ENCODE data around the gene SORBS1.
"Not testable (repeated sequence)": the region's sequence is repeated elsewhere in the genome, so short reads cannot be mapped to it uniquely, and the experiment has no call there.

The SORBS1 gene

GRCh38 chr10:95356190-95356955 lies 204.8 kb downstream of the SORBS1 start:
- in situ Hi-C loops (cut with MboI; ENCODE audit: low sequenced_read_pairs): no loop called here

DNA sequence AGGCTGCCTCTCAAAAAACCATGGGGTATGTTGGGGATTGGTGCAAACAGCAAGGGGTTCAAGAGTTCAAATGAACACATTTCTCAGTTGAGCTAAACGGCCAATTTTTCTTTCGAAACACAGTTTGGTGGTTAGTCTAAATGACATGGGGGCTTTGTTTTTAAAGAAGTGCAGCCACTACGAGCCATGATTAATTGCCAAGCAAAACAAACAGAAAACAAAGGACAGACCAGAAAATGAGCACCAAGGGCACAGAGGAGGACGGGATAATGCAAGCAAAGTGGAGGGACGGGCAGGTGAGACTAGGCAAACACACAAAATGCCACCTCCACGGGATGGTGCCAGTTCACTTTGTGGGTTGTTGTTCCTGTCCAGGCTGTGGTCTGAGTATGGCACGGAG lies 205.9 kb downstream of the SORBS1 start:
- in situ Hi-C loops (cut with MboI; ENCODE audit: low sequenced_read_pairs): no loop called here

- in situ Hi-C loops (cut with MboI; ENCODE audit: low sequenced_read_pairs): no loop called here
Measured at GRCh38 chr10:95354110-95354509, 207.1 kb downstream of the SORBS1 start.

- in situ Hi-C loops (cut with MboI; ENCODE audit: low sequenced_read_pairs): no loop called here
Measured at GRCh38 chr10:95353123-95353522, 208.0 kb downstream of the SORBS1 start.

GRCh38 chr10:95352684-95353083 lies 208.5 kb downstream of the SORBS1 start:
- in situ Hi-C loops (cut with MboI; ENCODE audit: low sequenced_read_pairs): no loop called here

- in situ Hi-C loops (cut with MboI; ENCODE audit: low sequenced_read_pairs): no loop called here
Measured at GRCh38 chr10:95350830-95351228, 210.3 kb downstream of the SORBS1 start.

GRCh38 chr10:95350219-95350829 lies 210.8 kb downstream of the SORBS1 start:
- in situ Hi-C loops (cut with MboI; ENCODE audit: low sequenced_read_pairs): no loop called here

DNA sequence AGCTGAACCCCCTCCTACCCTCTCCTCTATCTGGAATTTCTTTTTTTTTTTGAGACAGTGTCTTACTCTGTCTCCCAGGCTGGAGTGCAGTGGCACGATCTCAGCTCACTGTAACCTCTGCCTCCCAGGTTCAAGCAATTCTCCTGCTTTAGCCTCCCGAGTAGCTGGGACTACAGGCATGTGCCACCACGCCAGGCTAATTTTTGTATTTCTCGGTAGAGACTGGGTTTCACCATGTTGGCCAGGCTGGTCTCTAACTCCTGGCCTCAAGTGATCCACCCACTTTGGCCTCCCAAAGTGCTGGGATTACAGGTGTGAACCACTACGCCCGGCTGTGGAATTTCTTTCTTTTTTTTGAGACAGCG lies 213.8 kb downstream of the SORBS1 start:
- in situ Hi-C loops (cut with MboI; ENCODE audit: low sequenced_read_pairs): not testable (repeated sequence)

DNA sequence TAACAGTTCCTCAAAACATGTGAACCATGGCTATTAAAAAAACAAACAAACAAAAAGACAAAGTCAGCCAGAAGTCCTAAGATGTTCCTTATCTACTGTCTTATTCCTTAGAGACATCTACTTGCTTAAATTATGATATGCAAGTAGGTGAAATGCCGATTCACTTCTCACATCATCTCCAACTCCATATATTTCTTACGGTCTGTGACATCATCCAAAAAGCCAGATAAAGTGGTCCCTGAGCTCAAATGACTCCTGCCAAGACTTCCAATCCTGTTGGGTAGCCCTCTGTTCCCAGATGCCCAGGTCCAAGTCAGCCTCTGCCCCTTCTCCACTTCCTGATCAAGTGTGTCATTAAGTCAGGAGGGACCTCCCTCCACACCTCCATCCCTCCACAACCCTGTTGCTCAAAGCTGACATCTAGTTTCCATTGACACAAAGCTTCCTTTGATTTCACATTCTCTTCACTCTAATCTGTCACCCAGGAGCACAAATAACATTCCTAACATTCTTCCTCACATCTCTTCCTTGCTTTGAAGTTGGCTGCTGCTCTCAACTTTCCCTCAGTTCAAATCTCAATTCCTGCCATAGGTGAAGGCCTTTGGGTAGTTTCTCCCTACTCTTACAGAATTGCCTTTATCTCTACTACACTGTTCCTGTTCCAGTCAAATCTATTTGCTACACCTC lies 214.3 kb downstream of the SORBS1 start:
- in situ Hi-C loops (cut with MboI; ENCODE audit: low sequenced_read_pairs): no loop called here

- in situ Hi-C loops (cut with MboI; ENCODE audit: low sequenced_read_pairs): no loop called here
Measured at GRCh38 chr10:95343573-95343972, 217.6 kb downstream of the SORBS1 start.

DNA sequence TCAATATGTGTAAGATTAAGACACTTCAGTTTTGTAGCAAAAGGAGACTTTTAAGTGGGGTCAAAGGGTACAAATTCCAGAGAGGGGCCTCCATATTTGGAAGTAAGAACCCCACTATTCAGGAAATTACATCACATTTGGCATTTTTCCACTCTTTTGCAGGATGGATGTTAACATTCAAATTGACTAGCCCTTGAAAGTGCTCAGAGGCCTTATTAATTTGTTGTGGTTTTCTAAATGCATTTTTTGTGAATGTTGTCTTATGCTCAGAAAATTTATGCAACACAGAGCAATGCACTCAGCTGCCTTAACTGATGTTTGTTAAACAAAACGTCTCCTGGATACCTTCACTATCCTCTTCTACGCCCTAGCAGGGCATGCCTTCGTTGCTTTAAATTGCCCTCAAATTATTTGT lies 219.4 kb downstream of the SORBS1 start:
- in situ Hi-C loops (cut with MboI; ENCODE audit: low sequenced_read_pairs): no loop called here

- in situ Hi-C loops (cut with MboI; ENCODE audit: low sequenced_read_pairs): no loop called here
Measured at GRCh38 chr10:95339863-95340262, 221.3 kb downstream of the SORBS1 start.

- in situ Hi-C loops (cut with MboI; ENCODE audit: low sequenced_read_pairs): no loop called here
Measured at GRCh38 chr10:95337423-95338160, 223.6 kb downstream of the SORBS1 start.

- in situ Hi-C loops (cut with MboI; ENCODE audit: low sequenced_read_pairs): no loop called here
Measured at GRCh38 chr10:95336702-95337101, 224.5 kb downstream of the SORBS1 start.

DNA sequence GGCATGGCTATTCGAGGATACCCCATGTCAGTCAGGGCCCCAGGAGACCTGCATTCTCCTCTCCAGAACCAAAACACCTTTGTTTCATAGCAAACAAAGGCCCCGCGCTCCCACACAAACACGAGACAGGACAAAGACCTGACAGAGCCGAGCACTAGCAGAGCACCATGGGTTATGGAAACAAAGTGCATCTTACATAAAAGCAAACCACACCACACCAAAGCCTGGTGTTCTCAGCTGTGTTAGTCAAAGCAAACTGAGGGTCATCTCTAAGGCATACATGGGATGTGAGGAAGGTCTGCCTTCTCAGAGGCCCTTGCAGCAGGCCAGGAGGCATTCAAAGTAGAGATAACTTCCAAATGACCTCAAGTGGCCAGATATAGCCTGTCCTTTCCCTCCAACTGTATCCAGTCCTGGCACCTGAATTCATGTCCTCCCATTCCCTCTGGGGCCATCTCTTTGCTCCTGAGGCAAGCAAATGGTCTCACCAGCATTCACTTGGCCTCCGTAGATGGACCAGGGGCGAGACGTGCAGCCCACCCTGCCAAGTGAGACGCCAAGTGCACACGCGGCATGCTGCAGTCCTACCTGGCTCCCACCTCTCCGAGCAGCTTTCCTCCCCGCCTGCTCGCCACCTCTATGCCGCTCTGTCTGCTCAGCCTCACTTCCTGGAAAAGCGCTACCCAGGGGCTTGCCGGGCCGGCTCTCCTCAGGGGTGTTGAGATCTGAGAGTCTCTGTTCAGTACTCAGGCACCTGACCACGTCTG lies 225.1 kb downstream of the SORBS1 start:
- in situ Hi-C loops (cut with MboI; ENCODE audit: low sequenced_read_pairs): no loop called here

DNA sequence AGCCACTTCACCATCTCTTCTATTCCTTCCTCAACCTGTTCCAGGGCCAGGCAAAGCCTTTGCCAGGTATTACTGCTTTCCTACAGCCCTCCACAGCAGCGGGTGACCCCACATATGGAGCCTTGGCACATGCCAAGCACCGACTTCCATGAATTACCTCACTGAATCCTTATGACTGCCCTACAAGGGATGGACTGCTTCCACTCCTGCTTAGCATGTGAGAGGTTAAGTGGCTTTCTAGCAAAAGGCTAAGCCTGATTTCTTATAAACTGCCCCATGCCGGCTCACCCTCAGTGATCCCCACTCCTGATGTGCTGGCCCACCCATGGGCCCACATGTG lies 226.4 kb downstream of the SORBS1 start:
- in situ Hi-C loops (cut with MboI; ENCODE audit: low sequenced_read_pairs): no loop called here

GRCh38 chr10:95333997-95334804 lies 227.0 kb downstream of the SORBS1 start:
- in situ Hi-C loops (cut with MboI; ENCODE audit: low sequenced_read_pairs): no loop called here

DNA sequence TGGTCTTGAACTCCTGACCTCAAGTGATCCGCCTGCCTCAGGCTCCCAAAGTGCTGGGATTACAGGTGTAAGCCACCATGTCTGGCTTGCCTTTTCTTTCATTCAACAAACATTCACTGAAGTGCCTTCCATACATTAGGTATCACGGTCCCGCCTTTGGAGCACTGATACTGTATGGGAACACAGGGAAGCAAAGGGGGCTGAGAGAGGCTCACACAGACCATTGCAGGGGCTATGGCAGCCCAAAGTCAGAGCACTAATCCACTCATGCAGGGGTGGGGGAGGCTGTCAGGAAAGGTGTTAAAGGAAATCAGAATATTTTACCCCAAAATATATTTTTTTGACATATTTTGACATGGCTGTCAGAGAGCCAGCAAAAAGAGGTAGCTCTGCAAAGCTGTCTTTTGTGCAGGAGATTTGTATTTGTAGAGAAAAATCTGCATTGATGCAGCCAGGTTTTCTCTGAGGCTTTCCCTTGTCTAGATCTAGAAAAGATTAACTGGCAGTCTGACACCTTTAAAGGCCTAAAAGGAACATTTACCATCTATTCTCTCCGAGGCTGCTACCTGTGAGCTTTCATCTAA lies 228.4 kb downstream of the SORBS1 start:
- in situ Hi-C loops (cut with MboI; ENCODE audit: low sequenced_read_pairs): no loop called here

GRCh38 chr10:95331596-95332130 lies 229.5 kb downstream of the SORBS1 start:
- in situ Hi-C loops (cut with MboI; ENCODE audit: low sequenced_read_pairs): no loop called here
